Activated CD4-positive, alpha-beta T cell treated with anti-CD3 and anti-CD28 coated beads for 48 hours (primary cell): Measurements from ENCODE around the gene TXNDC8.

ENCODE experiments used
- DNase-seq: peaks from one replicate; pipeline ENCODE4 v3.0.0-alpha.2; 2020

TXNDC8 gene

GRCh38 chr9:110276781-110277180 is 60.9 kb downstream of the TXNDC8 start:
- DNase-seq = no peak

- DNase-seq = no peak
Measured at GRCh38 chr9:110270211-110270995, 67.3 kb downstream of the TXNDC8 start.

- DNase-seq = no peak
Measured at GRCh38 chr9:110266795-110267194, 70.9 kb downstream of the TXNDC8 start.

- no peak for DNase-seq
Measured at GRCh38 chr9:110261632-110262031, 76.0 kb downstream of the TXNDC8 start.

GRCh38 chr9:110260911-110261310 is 76.8 kb downstream of the TXNDC8 start:
- no peak for DNase-seq

GRCh38 chr9:110259566-110259965 is 78.1 kb downstream of the TXNDC8 start:
- no peak for DNase-seq

- no peak for DNase-seq
Measured at GRCh38 chr9:110258690-110259091, 79.0 kb downstream of the TXNDC8 start.

GRCh38 chr9:110257956-110258355 is 79.7 kb downstream of the TXNDC8 start:
- no peak for DNase-seq

GRCh38 chr9:110257097-110257841 is 80.4 kb downstream of the TXNDC8 start:
- peak; percentile 25 for DNase-seq

GRCh38 chr9:110256380-110257096 is 81.1 kb downstream of the TXNDC8 start, which contains the start of gene TXN:
TXN (minus strand) TSS chr9:110256507; CDS start chr9:110256435, 72 bp downstream.
- DNase-seq = peak; percentile 93

- peak; percentile 78 for DNase-seq
Measured at GRCh38 chr9:110255463-110256379, 81.9 kb downstream of the TXNDC8 start.

- DNase-seq = no peak
Measured at GRCh38 chr9:110255034-110255462, 82.6 kb downstream of the TXNDC8 start.

GRCh38 chr9:110254500-110254899 is 83.2 kb downstream of the TXNDC8 start:
- DNase-seq = no peak
